HG03521 (cell line): ENCODE data around the gene FRRS1L.
A peak's percentile ranks its signal among the peaks of the same experiment; 100 is the strongest.

Experiments used
- ATAC-seq: cut with Tn5 transposase; IDR thresholded peaks from one replicate; pipeline ENCODE4 v1.9.1; 2021; ENCODE audit warnings: mild to moderate bottlenecking, moderate library complexity; ENCODE audit not compliant: unreplicated experiment

Gene FRRS1L, protein sequence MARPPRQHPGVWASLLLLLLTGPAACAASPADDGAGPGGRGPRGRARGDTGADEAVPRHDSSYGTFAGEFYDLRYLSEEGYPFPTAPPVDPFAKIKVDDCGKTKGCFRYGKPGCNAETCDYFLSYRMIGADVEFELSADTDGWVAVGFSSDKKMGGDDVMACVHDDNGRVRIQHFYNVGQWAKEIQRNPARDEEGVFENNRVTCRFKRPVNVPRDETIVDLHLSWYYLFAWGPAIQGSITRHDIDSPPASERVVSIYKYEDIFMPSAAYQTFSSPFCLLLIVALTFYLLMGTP

GRCh38 chr9:109166771-109167601 is at the start of gene FRRS1L:
TSS of gene FRRS1L (minus strand) at chr9:109167249. CDS start at chr9:109167138, 111 bp downstream.
- ATAC-seq: no peak

GRCh38 chr9:109214414-109214813 is 47.4 kb upstream of the FRRS1L start:
- ATAC-seq: no peak

DNA sequence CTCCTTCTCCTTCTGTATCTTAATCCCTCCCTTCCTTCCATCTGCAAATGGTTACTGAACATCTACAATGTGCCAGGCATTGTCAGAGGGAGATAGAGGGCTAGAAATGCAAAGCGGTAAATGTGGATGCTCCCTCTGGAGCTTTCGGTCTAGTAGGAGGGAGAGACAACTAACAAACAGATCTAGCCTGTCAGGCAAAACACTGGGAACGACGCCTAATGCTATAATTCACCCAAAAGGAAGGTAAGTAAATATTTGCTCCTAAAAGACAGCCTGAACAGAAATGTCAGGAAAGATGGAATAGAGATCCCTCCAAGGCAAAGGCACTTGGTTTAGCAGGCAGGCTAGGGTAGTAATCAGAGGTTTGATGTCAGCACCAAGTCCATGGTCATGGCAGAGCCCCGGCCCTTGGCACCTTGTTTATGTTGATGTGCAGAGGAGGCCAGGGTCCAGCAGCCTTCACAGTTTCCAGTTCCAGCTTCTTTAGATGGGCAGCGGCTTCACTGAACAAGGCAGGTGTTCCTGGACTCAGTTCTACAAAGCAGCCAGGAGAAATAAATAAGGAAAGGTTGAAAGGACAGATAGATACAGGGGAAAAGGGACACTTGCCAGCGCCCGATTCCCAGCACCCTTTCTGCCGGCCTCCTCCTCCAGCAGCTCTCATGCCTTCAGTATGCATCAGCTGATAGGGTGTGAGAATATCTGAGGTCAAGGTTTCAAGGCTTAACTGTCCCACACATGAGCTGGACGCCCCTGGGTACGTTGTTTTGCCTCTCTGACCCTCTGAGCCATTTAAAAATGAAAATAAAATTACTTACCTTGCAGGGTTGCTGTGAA is 46.5 kb upstream of the FRRS1L start:
- ATAC-seq: no peak

DNA sequence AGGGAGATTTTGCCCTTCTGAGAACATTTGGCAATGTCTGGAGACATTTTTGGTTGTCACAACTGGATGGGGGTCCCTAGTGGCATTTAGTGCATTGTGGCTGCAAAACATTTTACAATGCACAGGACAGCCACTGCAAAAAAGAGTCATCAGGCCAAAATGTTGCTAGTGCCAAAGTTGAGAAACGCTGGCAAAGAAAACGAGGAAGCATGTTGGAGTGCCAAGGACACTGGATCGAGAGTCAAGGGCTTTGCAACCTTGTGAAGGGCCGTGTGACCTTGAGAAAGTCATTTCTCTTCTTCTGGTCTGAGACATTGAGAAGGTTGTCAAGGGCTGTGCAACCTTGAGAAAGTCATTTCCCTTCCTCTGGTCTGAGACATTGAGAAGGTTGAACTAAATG is 45.7 kb upstream of the FRRS1L start:
- ATAC-seq: no peak

DNA sequence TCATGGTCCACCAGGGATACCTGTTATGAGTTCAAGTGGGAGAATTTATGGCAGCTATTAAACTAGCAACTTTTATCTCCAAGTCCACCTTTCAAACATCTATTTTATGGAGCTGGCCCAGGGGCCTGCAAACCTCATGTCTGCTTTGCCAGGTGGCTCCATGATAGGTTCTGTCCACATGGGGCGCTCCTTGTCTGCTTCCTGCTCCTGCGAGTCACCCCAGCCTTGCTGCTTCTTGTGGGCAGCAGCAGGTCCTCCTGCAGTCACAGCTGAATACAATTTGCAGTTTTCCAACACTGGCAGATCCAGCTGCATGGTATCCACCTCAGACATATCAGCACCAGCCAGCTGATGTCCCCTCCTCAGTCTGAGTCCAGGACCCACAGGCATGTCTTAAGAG is 39.6 kb upstream of the FRRS1L start:
- no peak for ATAC-seq

GRCh38 chr9:109205526-109205925 is 38.5 kb upstream of the FRRS1L start:
- no peak for ATAC-seq

- ATAC-seq: no peak
Measured at GRCh38 chr9:109203761-109204360, 36.8 kb upstream of the FRRS1L start.

DNA sequence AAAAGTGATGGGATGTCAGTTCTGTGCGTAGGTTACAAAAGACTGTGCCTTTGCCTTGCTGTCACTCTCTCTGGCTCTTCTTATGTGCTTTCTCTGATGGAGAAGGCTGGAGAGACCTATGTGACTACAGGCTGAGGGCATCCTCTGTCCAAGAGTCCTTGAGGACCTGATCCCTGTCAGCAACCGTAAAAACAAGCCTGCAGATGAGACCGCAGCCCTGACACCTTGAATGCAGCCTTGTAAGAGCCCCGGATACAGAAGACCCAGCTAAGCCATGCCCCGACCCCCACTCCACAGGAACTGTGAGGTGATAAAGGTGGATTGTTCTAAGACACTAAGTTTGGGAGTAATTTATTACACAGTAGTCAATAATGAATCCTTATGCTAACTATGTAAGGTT is 32.6 kb upstream of the FRRS1L start:
- no peak for ATAC-seq

GRCh38 chr9:109198736-109199382 is 31.8 kb upstream of the FRRS1L start:
- ATAC-seq: no peak

DNA sequence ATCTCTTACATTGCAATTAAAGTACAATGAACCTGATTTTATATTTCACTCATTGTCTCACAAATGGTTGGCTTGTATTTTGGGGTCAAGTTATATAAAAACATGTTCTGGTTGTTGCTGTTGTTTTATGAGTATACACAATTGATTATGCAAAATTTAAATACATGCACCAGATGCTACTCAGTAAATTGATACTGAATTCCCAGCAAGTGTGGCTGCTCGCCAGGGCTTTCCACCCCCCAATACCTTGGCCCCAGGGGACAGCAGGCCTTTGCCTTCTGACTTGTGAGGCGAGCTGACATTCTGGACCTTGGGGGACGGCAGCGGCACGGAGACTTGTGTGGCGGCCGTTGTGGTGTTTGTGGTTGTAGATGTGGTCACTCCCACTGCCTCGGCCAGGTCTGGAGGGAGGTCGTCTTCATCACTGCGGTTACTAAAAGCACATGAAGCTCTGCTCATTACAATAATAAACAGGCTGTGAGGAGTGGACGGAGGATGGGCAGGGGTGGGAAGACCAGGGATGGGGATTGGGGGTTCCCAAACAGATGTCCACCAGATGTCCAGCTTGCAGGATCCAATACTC is 27.0 kb upstream of the FRRS1L start:
- ATAC-seq: no peak

DNA sequence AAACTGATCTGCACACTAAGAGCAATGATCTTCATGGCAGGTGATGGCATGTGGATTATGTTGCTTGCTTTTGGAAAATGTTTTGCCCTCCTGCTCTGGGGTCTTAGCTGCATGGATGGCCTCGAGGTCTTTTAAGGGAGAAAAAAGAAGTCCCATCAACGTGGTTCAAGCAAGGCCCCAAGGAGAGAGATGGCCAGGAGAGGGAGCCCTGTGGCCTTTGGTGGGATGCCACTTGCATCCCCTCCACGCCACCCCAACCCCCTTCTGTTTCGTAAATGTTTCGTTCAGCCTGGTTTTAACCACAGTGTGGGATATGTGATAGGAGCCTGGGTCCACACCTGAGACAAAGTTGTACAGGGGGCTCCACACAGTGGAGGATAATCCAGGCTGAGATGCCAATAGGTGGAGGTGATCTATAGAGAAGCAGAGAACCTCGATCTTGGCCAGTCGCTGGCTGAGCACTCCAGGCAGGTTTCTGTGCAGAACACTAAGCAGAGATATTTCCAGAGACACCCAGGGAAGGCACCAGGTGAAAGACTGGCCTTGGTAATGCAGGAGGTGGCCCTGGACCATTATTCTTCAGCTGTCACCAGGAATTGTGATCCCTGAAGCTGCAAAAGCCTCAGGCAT is 25.8 kb upstream of the FRRS1L start:
- no peak for ATAC-seq

- no peak for ATAC-seq
Measured at GRCh38 chr9:109191746-109192145, 24.7 kb upstream of the FRRS1L start.

- ATAC-seq: no peak
Measured at GRCh38 chr9:109190151-109190550, 23.1 kb upstream of the FRRS1L start.

DNA sequence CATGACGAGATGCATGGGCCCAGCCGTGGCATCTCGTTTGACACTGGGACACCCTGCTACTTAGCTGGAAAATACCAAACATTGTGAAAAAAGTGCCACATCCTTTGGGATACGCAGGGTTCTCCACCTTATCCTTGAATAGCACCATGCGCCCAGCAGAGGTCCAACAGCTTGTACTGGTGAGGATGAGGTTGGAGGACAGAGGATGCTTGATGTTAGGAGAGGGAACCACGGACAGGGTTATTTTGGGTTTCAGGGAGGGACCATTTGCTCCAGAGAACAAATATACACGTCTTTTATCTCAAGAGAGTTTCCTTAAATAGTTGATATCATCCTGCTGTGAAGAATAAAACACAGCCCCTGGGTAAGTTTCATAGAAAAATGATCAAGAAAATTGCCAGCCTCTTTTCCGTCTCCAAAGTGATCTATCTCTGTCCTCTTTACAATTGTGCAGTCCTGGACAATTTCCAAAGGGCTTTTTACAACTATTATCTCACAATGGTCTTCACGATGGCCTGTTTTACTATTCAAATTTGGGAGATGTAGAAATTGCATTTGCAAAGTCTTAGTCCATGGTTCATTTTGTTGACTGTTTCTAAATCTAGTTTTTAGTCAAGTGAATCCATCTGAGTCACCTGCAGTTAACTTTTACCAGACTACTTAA is 19.9 kb upstream of the FRRS1L start:
- ATAC-seq: no peak

- no peak for ATAC-seq
Measured at GRCh38 chr9:109182940-109183798, 16.1 kb upstream of the FRRS1L start.

DNA sequence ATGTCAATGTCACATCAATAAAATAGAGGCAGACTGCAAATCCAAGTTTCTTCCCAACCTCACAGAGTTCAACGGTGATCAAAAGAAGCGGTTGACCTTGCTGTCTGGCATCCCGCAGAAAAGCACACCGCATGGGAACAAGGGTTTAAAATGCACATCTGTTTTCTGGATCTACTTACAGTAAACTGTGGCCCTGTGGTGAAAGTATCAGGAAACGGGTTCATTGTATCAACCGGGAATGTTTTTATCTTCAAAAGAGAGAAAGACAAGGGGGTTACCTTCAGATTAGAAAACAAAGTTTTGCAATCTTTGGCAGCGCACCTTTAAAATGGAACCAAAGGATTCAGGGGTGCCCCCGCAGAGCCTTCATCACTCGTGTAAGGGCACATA is 15.5 kb upstream of the FRRS1L start:
- ATAC-seq: no peak

GRCh38 chr9:109181284-109181683 is 14.2 kb upstream of the FRRS1L start:
- ATAC-seq: peak; percentile 69

DNA sequence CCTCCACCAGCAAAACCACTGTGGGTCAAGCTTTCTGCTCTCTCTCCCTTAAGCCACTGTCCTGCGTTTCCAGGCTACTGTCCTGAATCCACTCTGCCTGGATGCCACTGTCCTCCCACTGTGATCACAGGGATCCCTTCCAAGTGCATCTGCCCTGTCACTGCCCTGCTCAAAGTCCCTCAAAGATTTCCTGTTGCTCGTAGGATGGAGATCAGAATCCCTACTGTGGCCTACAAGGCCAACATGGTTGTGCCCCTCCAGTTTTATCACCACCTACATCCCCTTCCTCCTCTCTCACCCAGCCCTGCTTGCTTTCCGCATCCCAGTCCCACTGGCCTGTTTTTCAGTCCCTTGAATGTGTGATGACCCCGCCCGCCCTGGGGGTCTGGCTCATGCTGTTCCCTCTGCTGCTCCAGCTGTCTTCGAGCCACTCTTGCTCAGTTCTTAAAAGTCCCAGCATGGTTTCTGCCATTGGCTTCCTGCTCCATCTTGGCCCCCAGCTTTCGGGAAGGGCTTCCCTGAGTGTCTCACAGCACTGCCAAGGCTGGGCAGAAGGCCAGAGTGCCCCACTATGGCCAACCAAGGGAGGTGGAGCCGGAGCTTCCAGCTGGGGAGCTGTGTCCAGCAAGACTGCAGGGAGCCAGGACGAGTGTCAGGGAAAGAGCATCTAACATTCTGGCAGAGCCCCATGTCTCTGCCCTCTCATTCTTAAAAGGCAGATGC is 12.9 kb upstream of the FRRS1L start:
- ATAC-seq: no peak
